H1 (cell line): Measurements from ENCODE around the gene NDUFS4. TPM values are rescaled to one million over a fixed set of nuclear protein-coding genes. Genes with fewer than 3 reads are reported as not detected.

ENCODE experiments used
- CHD7 ChIP-seq: fragments of 300-600 bp; sonication (generic); IDR thresholded peaks from 2 replicates; pipeline ENCODE4 v1.7.1; 2012; ENCODE audit warnings: low read length, moderate library complexity, mild to moderate bottlenecking, inconsistent platforms; ENCODE audit not compliant: insufficient replicate concordance
- CREB1 ChIP-seq: IDR thresholded peaks from 2 replicates; pipeline ENCODE4 v1.6.1; 2012; ENCODE audit warnings: inconsistent platforms
- E2F6 ChIP-seq: IDR thresholded peaks from 2 replicates; pipeline ENCODE4 v1.6.1; 2012; ENCODE audit warnings: inconsistent platforms
- HDAC6 ChIP-seq: IDR thresholded peaks from one replicate; pipeline ENCODE4 v1.7.1; 2012; ENCODE audit warnings: low read depth, mild to moderate bottlenecking, inconsistent platforms, low read length, moderate library complexity
- JUN ChIP-seq: IDR thresholded peaks from 2 replicates; pipeline ENCODE4 v1.6.1; 2011; ENCODE audit warnings: low read depth, mild to moderate bottlenecking, improper control_type of control experiment, low read length
- KDM1A ChIP-seq: fragments of 200-600, 300-600 bp; sonication (generic); IDR thresholded peaks from 2 replicates; pipeline ENCODE4 v1.7.1; 2016; ENCODE audit warnings: mild to moderate bottlenecking, low read length, borderline replicate concordance
- MAFK ChIP-seq: IDR thresholded peaks from 2 replicates; pipeline ENCODE4 v1.6.1; 2012; ENCODE audit warnings: low read depth, mild to moderate bottlenecking, improper control_type of control experiment, low read length
- SIN3A ChIP-seq, 2 experiments: IDR thresholded peaks in 1 of 2; conservative IDR thresholded peaks in 1 of 2; 2 replicates each; pipeline ENCODE4 v1.6.1; 2011 to 2012; ENCODE audit warnings: low read length in 2 of 2, improper control_type of control experiment in 1 of 2, low read depth in 1 of 2, mild to moderate bottlenecking in 1 of 2
- SIX5 ChIP-seq: IDR thresholded peaks from 2 replicates; pipeline ENCODE4 v1.6.1; 2011; ENCODE audit warnings: mild to moderate bottlenecking, low read depth, low read length
- TAF7 ChIP-seq: optimal IDR thresholded peaks from 2 replicates; pipeline ENCODE3; 2011; ENCODE audit warnings: low read depth, mild to moderate bottlenecking, inconsistent platforms, low read length, moderate library complexity, borderline replicate concordance
- YY1 ChIP-seq: IDR thresholded peaks from 2 replicates; pipeline ENCODE4 v1.6.1; 2011; ENCODE audit warnings: low read depth, mild to moderate bottlenecking, low read length
- polyA plus RNA-seq, 7 experiments: library from polyadenylated mRNA; depleted of rRNA in 3 of 7; stranded (reverse) in 5 of 7; unstranded in 2 of 7; fragments of >200 nt in 5 of 7; fragments of 200-250 nt in 2 of 7; gene quantifications; 1 replicate in 5 of 7; 2 replicates in 1 of 7; 4 replicates in 1 of 7; pipeline versions ENCODE4 v1.2.1 to v1.2.3, GENCODE V29; 2011 to 2013; ENCODE audit warnings: missing spikeins in 2 of 7, mixed read lengths in 2 of 7
- total RNA-seq: library from RNA; stranded (reverse); fragmentation: NEBNext Ultra II Directional; extraction: Animal tissue kit (Norgen Biotek cat#: 25700); gene quantifications from 2 replicates; pipeline ENCODE4 v1.2.1, GENCODE V29; 2021

Gene NDUFS4
- total and polyA plus RNA-seq, 2 of the 8 experiments (the other 6 are each of a cell fraction or from before 2014, with no cell fraction given): 74.6 to 75.9 TPM

GRCh38 chr5:53667621-53668020 lies 107.2 kb downstream of the NDUFS4 start (continued):
- TF ChIP-seq CHD7 (no peak), MAFK (no peak), E2F6 (no peak), SIX5 (no peak), YY1 (no peak), CREB1 (no peak), TAF7 (no peak), SIN3A (conservative IDR thresholded peaks at IDR 0.05 in 1 of 2, IDR thresholded peaks at IDR 0.05 in 1 of 2; ENCODE audit: low read depth in 1 of 2, low read length in 2 of 2) (no peak), JUN (no peak), KDM1A (no peak), HDAC6 (no peak)
